ENCODE data around the gene VMAC.

DNA sequence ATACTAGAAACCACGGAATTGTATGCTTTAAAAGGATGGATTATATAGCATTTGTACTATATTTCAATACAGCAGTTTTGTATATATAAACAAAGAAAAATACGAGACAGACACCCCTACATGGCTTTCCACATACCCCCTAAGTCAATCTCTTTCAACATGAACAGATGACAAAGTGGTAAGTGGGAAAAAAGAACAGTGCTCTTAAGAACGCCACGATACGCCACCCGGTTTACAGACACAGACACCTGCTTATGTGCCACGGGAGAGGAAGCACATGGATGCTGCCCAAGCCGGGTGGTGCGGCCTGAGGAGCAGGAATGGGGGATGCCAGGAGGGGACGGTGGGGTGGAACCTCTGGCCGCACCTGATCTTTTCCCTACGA, 17.5 kb downstream of the VMAC start:
- TF ChIP-seq, protein P1, sequence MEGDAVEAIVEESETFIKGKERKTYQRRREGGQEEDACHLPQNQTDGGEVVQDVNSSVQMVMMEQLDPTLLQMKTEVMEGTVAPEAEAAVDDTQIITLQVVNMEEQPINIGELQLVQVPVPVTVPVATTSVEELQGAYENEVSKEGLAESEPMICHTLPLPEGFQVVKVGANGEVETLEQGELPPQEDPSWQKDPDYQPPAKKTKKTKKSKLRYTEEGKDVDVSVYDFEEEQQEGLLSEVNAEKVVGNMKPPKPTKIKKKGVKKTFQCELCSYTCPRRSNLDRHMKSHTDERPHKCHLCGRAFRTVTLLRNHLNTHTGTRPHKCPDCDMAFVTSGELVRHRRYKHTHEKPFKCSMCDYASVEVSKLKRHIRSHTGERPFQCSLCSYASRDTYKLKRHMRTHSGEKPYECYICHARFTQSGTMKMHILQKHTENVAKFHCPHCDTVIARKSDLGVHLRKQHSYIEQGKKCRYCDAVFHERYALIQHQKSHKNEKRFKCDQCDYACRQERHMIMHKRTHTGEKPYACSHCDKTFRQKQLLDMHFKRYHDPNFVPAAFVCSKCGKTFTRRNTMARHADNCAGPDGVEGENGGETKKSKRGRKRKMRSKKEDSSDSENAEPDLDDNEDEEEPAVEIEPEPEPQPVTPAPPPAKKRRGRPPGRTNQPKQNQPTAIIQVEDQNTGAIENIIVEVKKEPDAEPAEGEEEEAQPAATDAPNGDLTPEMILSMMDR (IDR thresholded peaks at IDR 0.05; ENCODE audit: insufficient read depth, low read length, poor library complexity, severe bottlenecking): no peak
- TF ChIP-seq EZH2phosphoT487 (conservative IDR thresholded peaks at IDR 0.05; ENCODE audit: low read length): no peak
